GM23338 (cell line): ENCODE results near the gene HIGD2B. TPM values are rescaled to one million over a fixed set of nuclear protein-coding genes. Genes with fewer than 3 reads are reported as not detected.

Experiments used
- ATAC-seq: fragments of 200-7000 bp; cut with Tn5 transposase; 3 replicates; pipeline ENCODE4 v1.9.1; 2020
- DNase-seq: peaks from one replicate; pipeline ENCODE4 v3.0.0-alpha.2; 2015; ENCODE audit warnings: low spot score
- H2AFZ ChIP-seq: fragments of 200-600 bp; sonication (generic); 2 replicates; pipeline ENCODE4 v1.8.0; 2016; ENCODE audit warnings: antibody characterized with exemption, mild to moderate bottlenecking, moderate library complexity
- H3F3A ChIP-seq: fragments of 200-600 bp; sonication (generic); replicated peaks from 2 replicates; pipeline ENCODE4 v1.8.0; 2017; ENCODE audit warnings: antibody characterized with exemption, mixed run types, low read depth
- H3K27ac ChIP-seq: fragments of 200-600 bp; sonication (generic); 2 replicates; pipeline ENCODE4 v1.6.1; 2016; ENCODE audit warnings: low read depth
- H3K27me3 ChIP-seq: fragments of 200-600 bp; sonication (generic); 2 replicates; pipeline ENCODE4 v1.8.0; 2016; ENCODE audit warnings: mild to moderate bottlenecking, mixed run types, moderate library complexity; ENCODE audit not compliant: insufficient read depth
- H3K36me3 ChIP-seq: fragments of 200-600 bp; sonication (generic); 2 replicates; pipeline ENCODE4 v1.8.0; 2016; ENCODE audit warnings: mild to moderate bottlenecking; ENCODE audit not compliant: insufficient read depth
- H3K4me1 ChIP-seq: fragments of 200-600 bp; sonication (generic); 2 replicates; pipeline ENCODE4 v1.8.0; 2016; ENCODE audit warnings: mild to moderate bottlenecking, moderate library complexity; ENCODE audit not compliant: insufficient read depth
- H3K4me2 ChIP-seq: fragments of 200-600 bp; sonication (generic); 2 replicates; pipeline ENCODE4 v1.7.1; 2017; ENCODE audit warnings: mixed run types
- H3K4me3 ChIP-seq: fragments of 200-600 bp; sonication (generic); 2 replicates; pipeline ENCODE4 v1.6.1; 2016; ENCODE audit warnings: mixed run types
- H3K79me2 ChIP-seq: fragments of 200-600 bp; sonication (generic); replicated peaks from 2 replicates; pipeline ENCODE4 v1.8.0; 2017; ENCODE audit warnings: mild to moderate bottlenecking; ENCODE audit not compliant: insufficient read depth
- H3K9me2 ChIP-seq: fragments of 200-600 bp; sonication (generic); 2 replicates; pipeline ENCODE4 v1.8.0; 2017; ENCODE audit not compliant: insufficient read depth
- H4K20me1 ChIP-seq: fragments of 200-600 bp; sonication (generic); replicated peaks from 2 replicates; pipeline ENCODE4 v1.8.0; 2017; ENCODE audit warnings: mild to moderate bottlenecking; ENCODE audit not compliant: insufficient read depth
- H3K27ac Mint-ChIP-seq: 2 replicates; pipeline ENCODE4 v1.8.0; 2020; ENCODE audit warnings: inconsistent platforms, mild to moderate bottlenecking, moderate library complexity, mixed read lengths
- H3K27me3 Mint-ChIP-seq: 3 replicates; pipeline ENCODE4 v1.8.0; 2022; ENCODE audit warnings: low read depth, mild to moderate bottlenecking, moderate library complexity, mixed read lengths, inconsistent platforms; ENCODE audit not compliant: insufficient read depth, poor library complexity
- H3K36me3 Mint-ChIP-seq: 3 replicates; pipeline ENCODE4 v1.8.0; 2021; ENCODE audit warnings: low read depth, mild to moderate bottlenecking, inconsistent platforms, moderate library complexity, mixed read lengths
- H3K4me1 Mint-ChIP-seq: 3 replicates; pipeline ENCODE4 v1.8.0; 2020; ENCODE audit warnings: mild to moderate bottlenecking, inconsistent platforms, mixed read lengths
- H3K4me3 Mint-ChIP-seq: 3 replicates; pipeline ENCODE4 v1.8.0; 2021; ENCODE audit warnings: moderate library complexity, mild to moderate bottlenecking, inconsistent platforms, mixed read lengths
- H3K9me3 Mint-ChIP-seq: 3 replicates; pipeline ENCODE4 v1.8.0; 2020; ENCODE audit warnings: moderate library complexity, mild to moderate bottlenecking, inconsistent platforms, mixed read lengths
- CREB1 ChIP-seq: fragments of 250-450 bp; sonication (Bioruptor Pico); IDR thresholded peaks from 2 replicates; pipeline ENCODE4 v1.5.0; 2020; ENCODE audit warnings: low read depth, mild to moderate bottlenecking, moderate library complexity
- EZH2 ChIP-seq: fragments of 200-600 bp; sonication (generic); IDR thresholded peaks from one replicate; pipeline ENCODE4 v1.8.0; 2017; ENCODE audit warnings: antibody characterized with exemption, mild to moderate bottlenecking, low read depth; ENCODE audit not compliant: unreplicated experiment
- EZH2phosphoT487 ChIP-seq: fragments of 200-600 bp; sonication (generic); IDR thresholded peaks from one replicate; pipeline ENCODE4 v1.8.1; 2018; ENCODE audit warnings: antibody characterized with exemption; ENCODE audit not compliant: unreplicated experiment
- JUNB ChIP-seq: IDR thresholded peaks from one replicate; pipeline ENCODE4 v1.6.1; 2016; ENCODE audit warnings: antibody characterized with exemption; ENCODE audit not compliant: unreplicated experiment
- NANOG ChIP-seq: IDR thresholded peaks from 2 replicates; pipeline ENCODE4 v1.6.1; 2016; ENCODE audit warnings: antibody characterized with exemption, borderline replicate concordance
- POLR2AphosphoS5 ChIP-seq: IDR thresholded peaks from 2 replicates; pipeline ENCODE4 v1.6.1; 2016; ENCODE audit warnings: antibody characterized with exemption, low read depth
- STAT1 ChIP-seq: IDR thresholded peaks from one replicate; pipeline ENCODE4 v1.6.1; 2016; ENCODE audit warnings: antibody characterized with exemption; ENCODE audit not compliant: unreplicated experiment
- ZNF114 ChIP-seq: fragments of 250-450 bp; sonication (Bioruptor Pico); IDR thresholded peaks from 2 replicates; pipeline ENCODE4 v1.5.0; 2020; ENCODE audit warnings: mild to moderate bottlenecking, moderate library complexity
- ZNF331 ChIP-seq: fragments of 250-450 bp; sonication (Bioruptor Pico); IDR thresholded peaks from 2 replicates; pipeline ENCODE4 v1.5.0; 2020; ENCODE audit warnings: low read depth, mild to moderate bottlenecking, moderate library complexity
- polyA plus RNA-seq: library from polyadenylated mRNA; unstranded; fragments of >200 nt; fragmentation: Nextera tagmentation; extraction: Ambion mirVana; gene quantifications from 2 replicates; pipeline ENCODE4 v1.2.1, GENCODE V29; 2016
- total RNA-seq: library from RNA; depleted of rRNA; stranded (reverse); fragments of >200 nt; shearing (Covaris generic); gene quantifications from 2 replicates; pipeline ENCODE4 v1.2.3, GENCODE V29; 2014
- TF ChIP-seq, protein P1 (sequence below): fragments of 250-450 bp; sonication (Bioruptor Pico); IDR thresholded peaks from 2 replicates; pipeline ENCODE4 v1.5.0; 2020; ENCODE audit warnings: mild to moderate bottlenecking, moderate library complexity
- TF ChIP-seq, protein P2 (sequence below): IDR thresholded peaks from one replicate; pipeline ENCODE4 v1.6.1; 2018; ENCODE audit warnings: antibody characterized with exemption; ENCODE audit not compliant: unreplicated experiment
- TF ChIP-seq, protein P3 (sequence below), 2 experiments: fragments of 200-600 bp in 1 of 2; sonication (generic) in 1 of 2; conservative IDR thresholded peaks; 2 replicates each; pipeline versions ENCODE4 v1.5.1 to v1.6.1; 2016 to 2017; ENCODE audit warnings: antibody characterized with exemption in 2 of 2, low read depth in 2 of 2, mild to moderate bottlenecking in 2 of 2, moderate library complexity in 1 of 2
- TF ChIP-seq, protein P4 (sequence below): IDR thresholded peaks from 2 replicates; pipeline ENCODE4 v1.6.1; 2016; ENCODE audit warnings: antibody characterized with exemption

HIGD2B gene
- total and polyA plus RNA-seq, 2 experiments from 2014 or later, result not detected

- Mint-ChIP-seq H3K9me3 (no peaks in the 10 kb centered on the region; the same call in 2 of the 3 replicates), H3K4me1 (no peaks in the 10 kb centered on the region; the same call in 2 of the 3 replicates), H3K27ac (0 out of 2 replicates have a peak overlapping the region, but pooled peaks have one; percentile 39), H3K36me3 (peaks cover 41% of the 10 kb centered on the region), H3K27me3 (peaks cover 4% of the 10 kb centered on the region), H3K4me3 (no peak overlapping the region)
- TF ChIP-seq STAT1, result no peak
- TF ChIP-seq POLR2AphosphoS5, result no peak
- no peak for TF ChIP-seq CREB1 (CRISPR knock-in tag)
- TF ChIP-seq ZNF331, result no peak
- no peak for TF ChIP-seq EZH2phosphoT487
- TF ChIP-seq ZNF114 (CRISPR knock-in tag), result no peak
- TF ChIP-seq, protein P1, sequence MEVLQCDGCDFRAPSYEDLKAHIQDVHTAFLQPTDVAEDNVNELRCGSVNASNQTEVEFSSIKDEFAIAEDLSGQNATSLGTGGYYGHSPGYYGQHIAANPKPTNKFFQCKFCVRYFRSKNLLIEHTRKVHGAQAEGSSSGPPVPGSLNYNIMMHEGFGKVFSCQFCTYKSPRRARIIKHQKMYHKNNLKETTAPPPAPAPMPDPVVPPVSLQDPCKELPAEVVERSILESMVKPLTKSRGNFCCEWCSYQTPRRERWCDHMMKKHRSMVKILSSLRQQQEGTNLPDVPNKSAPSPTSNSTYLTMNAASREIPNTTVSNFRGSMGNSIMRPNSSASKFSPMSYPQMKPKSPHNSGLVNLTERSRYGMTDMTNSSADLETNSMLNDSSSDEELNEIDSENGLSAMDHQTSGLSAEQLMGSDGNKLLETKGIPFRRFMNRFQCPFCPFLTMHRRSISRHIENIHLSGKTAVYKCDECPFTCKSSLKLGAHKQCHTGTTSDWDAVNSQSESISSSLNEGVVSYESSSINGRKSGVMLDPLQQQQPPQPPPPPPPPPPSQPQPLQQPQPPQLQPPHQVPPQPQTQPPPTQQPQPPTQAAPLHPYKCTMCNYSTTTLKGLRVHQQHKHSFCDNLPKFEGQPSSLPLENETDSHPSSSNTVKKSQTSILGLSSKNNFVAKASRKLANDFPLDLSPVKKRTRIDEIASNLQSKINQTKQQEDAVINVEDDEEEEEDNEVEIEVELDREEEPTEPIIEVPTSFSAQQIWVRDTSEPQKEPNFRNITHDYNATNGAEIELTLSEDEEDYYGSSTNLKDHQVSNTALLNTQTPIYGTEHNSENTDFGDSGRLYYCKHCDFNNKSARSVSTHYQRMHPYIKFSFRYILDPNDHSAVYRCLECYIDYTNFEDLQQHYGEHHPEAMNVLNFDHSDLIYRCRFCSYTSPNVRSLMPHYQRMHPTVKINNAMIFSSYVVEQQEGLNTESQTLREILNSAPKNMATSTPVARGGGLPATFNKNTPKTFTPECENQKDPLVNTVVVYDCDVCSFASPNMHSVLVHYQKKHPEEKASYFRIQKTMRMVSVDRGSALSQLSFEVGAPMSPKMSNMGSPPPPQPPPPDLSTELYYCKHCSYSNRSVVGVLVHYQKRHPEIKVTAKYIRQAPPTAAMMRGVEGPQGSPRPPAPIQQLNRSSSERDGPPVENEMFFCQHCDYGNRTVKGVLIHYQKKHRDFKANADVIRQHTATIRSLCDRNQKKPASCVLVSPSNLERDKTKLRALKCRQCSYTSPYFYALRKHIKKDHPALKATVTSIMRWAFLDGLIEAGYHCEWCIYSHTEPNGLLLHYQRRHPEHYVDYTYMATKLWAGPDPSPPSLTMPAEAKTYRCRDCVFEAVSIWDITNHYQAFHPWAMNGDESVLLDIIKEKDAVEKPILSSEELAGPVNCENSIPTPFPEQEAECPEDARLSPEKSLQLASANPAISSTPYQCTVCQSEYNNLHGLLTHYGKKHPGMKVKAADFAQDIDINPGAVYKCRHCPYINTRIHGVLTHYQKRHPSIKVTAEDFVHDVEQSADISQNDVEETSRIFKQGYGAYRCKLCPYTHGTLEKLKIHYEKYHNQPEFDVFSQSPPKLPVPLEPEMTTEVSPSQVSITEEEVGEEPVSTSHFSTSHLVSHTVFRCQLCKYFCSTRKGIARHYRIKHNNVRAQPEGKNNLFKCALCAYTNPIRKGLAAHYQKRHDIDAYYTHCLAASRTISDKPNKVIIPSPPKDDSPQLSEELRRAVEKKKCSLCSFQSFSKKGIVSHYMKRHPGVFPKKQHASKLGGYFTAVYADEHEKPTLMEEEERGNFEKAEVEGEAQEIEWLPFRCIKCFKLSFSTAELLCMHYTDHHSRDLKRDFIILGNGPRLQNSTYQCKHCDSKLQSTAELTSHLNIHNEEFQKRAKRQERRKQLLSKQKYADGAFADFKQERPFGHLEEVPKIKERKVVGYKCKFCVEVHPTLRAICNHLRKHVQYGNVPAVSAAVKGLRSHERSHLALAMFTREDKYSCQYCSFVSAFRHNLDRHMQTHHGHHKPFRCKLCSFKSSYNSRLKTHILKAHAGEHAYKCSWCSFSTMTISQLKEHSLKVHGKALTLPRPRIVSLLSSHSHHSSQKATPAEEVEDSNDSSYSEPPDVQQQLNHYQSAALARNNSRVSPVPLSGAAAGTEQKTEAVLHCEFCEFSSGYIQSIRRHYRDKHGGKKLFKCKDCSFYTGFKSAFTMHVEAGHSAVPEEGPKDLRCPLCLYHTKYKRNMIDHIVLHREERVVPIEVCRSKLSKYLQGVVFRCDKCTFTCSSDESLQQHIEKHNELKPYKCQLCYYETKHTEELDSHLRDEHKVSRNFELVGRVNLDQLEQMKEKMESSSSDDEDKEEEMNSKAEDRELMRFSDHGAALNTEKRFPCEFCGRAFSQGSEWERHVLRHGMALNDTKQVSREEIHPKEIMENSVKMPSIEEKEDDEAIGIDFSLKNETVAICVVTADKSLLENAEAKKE (CRISPR knock-in tag), result no peak
- no peak for TF ChIP-seq JUNB
- no peak for TF ChIP-seq EZH2
- TF ChIP-seq, protein P2, sequence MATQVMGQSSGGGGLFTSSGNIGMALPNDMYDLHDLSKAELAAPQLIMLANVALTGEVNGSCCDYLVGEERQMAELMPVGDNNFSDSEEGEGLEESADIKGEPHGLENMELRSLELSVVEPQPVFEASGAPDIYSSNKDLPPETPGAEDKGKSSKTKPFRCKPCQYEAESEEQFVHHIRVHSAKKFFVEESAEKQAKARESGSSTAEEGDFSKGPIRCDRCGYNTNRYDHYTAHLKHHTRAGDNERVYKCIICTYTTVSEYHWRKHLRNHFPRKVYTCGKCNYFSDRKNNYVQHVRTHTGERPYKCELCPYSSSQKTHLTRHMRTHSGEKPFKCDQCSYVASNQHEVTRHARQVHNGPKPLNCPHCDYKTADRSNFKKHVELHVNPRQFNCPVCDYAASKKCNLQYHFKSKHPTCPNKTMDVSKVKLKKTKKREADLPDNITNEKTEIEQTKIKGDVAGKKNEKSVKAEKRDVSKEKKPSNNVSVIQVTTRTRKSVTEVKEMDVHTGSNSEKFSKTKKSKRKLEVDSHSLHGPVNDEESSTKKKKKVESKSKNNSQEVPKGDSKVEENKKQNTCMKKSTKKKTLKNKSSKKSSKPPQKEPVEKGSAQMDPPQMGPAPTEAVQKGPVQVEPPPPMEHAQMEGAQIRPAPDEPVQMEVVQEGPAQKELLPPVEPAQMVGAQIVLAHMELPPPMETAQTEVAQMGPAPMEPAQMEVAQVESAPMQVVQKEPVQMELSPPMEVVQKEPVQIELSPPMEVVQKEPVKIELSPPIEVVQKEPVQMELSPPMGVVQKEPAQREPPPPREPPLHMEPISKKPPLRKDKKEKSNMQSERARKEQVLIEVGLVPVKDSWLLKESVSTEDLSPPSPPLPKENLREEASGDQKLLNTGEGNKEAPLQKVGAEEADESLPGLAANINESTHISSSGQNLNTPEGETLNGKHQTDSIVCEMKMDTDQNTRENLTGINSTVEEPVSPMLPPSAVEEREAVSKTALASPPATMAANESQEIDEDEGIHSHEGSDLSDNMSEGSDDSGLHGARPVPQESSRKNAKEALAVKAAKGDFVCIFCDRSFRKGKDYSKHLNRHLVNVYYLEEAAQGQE, result no peak
- no peak for TF ChIP-seq NANOG
- TF ChIP-seq, protein P3, sequence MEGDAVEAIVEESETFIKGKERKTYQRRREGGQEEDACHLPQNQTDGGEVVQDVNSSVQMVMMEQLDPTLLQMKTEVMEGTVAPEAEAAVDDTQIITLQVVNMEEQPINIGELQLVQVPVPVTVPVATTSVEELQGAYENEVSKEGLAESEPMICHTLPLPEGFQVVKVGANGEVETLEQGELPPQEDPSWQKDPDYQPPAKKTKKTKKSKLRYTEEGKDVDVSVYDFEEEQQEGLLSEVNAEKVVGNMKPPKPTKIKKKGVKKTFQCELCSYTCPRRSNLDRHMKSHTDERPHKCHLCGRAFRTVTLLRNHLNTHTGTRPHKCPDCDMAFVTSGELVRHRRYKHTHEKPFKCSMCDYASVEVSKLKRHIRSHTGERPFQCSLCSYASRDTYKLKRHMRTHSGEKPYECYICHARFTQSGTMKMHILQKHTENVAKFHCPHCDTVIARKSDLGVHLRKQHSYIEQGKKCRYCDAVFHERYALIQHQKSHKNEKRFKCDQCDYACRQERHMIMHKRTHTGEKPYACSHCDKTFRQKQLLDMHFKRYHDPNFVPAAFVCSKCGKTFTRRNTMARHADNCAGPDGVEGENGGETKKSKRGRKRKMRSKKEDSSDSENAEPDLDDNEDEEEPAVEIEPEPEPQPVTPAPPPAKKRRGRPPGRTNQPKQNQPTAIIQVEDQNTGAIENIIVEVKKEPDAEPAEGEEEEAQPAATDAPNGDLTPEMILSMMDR (conservative IDR thresholded peaks at IDR 0.05; ENCODE audit: low read depth in 2 of 2), result no peak
- TF ChIP-seq, protein P4, sequence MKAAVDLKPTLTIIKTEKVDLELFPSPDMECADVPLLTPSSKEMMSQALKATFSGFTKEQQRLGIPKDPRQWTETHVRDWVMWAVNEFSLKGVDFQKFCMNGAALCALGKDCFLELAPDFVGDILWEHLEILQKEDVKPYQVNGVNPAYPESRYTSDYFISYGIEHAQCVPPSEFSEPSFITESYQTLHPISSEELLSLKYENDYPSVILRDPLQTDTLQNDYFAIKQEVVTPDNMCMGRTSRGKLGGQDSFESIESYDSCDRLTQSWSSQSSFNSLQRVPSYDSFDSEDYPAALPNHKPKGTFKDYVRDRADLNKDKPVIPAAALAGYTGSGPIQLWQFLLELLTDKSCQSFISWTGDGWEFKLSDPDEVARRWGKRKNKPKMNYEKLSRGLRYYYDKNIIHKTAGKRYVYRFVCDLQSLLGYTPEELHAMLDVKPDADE, result no peak
- ATAC-seq (no peak), DNase-seq (no peak)
- Histone ChIP-seq H4K20me1 (no peaks in the 10 kb centered on the region; the same call in 1 of the 2 replicates), H3K27me3 (no peaks in the 10 kb centered on the region), H3F3A (no peaks in the 10 kb centered on the region), H3K36me3 (peaks cover 13% of the 10 kb centered on the region; the same call in 1 of the 2 replicates), H2AFZ (no peak overlapping the region), H3K9me2 (no peaks in the 10 kb centered on the region), H3K4me1 (peaks cover 13% of the 10 kb centered on the region), H3K4me3 (no peak overlapping the region), H3K27ac (peak overlapping the region; percentile 57; the same call in 1 of the 2 replicates), H3K4me2 (no peak overlapping the region), H3K79me2 (no peaks in the 10 kb centered on the region)
These were observed 42.8 kb upstream of the HIGD2B start for GRCh38 chr15:72728821-72729220.
